Psoas muscle (tissue), 8 donors: Measurements from ENCODE around the gene DGCR2. TPM values are rescaled to one million over a fixed set of nuclear protein-coding genes. Genes with fewer than 3 reads are reported as not detected.

Experiments used
- ATAC-seq, 4 donors: fragments of 200-7000 bp; cut with Tn5 transposase; one replicate each; pipeline ENCODE4 v1.9.1; 2020; ENCODE audit warnings: moderate library complexity in 3 of 4, mild to moderate bottlenecking in 2 of 4
- DNase-seq, 2 donors: peaks; one replicate each; pipeline ENCODE4 v3.0.0-alpha.2; 2020
- H3K27ac ChIP-seq: fragments of 200-600 bp; one replicate; pipeline ENCODE4 v1.8.0; 2022
- H3K27me3 ChIP-seq, 3 donors: fragments of 200-600 bp in 1 of 3; one replicate each; pipeline versions ENCODE4 v1.6.1 to v1.8.0; 2013 to 2022; ENCODE audit warnings: low read length in 2 of 3, mild to moderate bottlenecking in 2 of 3, moderate library complexity in 1 of 3; ENCODE audit not compliant: insufficient read depth in 3 of 3
- H3K36me3 ChIP-seq, 2 donors: fragments of 200-600 bp in 1 of 2; one replicate each; pipeline versions ENCODE4 v1.6.1 to v1.8.0; 2013 to 2022; ENCODE audit warnings: low read depth in 1 of 2, mild to moderate bottlenecking in 1 of 2, moderate library complexity in 1 of 2; ENCODE audit not compliant: insufficient read depth in 1 of 2
- H3K4me1 ChIP-seq: fragments of 200-600 bp; one replicate; pipeline ENCODE4 v1.8.0; 2022
- H3K4me3 ChIP-seq: fragments of 200-600 bp; one replicate; pipeline ENCODE4 v1.8.0; 2022; ENCODE audit warnings: mild to moderate bottlenecking
- H3K9me3 ChIP-seq: fragments of 200-600 bp; one replicate; pipeline ENCODE4 v1.8.0; 2022
- WGBS, 3 donors: extraction: QIAGEN DNeasy Blood & Tissue Kit; methylation state at CpG; one replicate each; pipeline versions ENCODE4 v1.1.6 to v1.1.7; 2013; 5-methylcytosine and 5-hydroxymethylcytosine counted together
- intact Hi-C, 2 donors: fragments of 100-400 bp; cut with DNase I; formaldehyde crosslinking; loops; one replicate each; pipeline versions ENCODE4 v1.11.0 to v1.14.2; 2022
- polyA plus RNA-seq, 3 donors: library from polyadenylated mRNA; stranded (reverse); fragments of 200-250 nt; gene quantifications; one replicate each; pipeline ENCODE4 v1.2.3, GENCODE V29; 2013
- total RNA-seq, 4 donors: library from RNA; stranded (reverse); fragmentation: NEBNext Ultra II Directional in 2 of 4; extraction: Animal tissue kit (Norgen Biotek cat#: 25700) in 2 of 4; gene quantifications; one replicate each; pipeline versions ENCODE4 v1.2.1 to v1.2.4, GENCODE V29; 2021 to 2023
- TF ChIP-seq, protein P1 (sequence below): fragments of 200-600 bp; IDR thresholded peaks from one replicate; pipeline ENCODE4 v1.8.0; 2022; ENCODE audit warnings: antibody characterized with exemption
- donor health status: healthy with polysubstance abuse.
- donor health status: DM: no; HTN: no; CAD: no; lungs with moderate emphysema.
- donor health status: Bipolar disorder and iron deficiency.
- donor health status: healthy.
- donor health status: DM: yes; HTN: yes; CAD: no.
- donor health status: DM: no; HTN: no; CAD: no.
- donor health status: DM: no; HTN: no; CAD: no.
- donor health status: DM: yes; HTN: yes; CAD: no.

The DGCR2 gene
- total and polyA plus RNA-seq, 7 donors: 13.1 to 27.6 (median 24.5) TPM

DNA sequence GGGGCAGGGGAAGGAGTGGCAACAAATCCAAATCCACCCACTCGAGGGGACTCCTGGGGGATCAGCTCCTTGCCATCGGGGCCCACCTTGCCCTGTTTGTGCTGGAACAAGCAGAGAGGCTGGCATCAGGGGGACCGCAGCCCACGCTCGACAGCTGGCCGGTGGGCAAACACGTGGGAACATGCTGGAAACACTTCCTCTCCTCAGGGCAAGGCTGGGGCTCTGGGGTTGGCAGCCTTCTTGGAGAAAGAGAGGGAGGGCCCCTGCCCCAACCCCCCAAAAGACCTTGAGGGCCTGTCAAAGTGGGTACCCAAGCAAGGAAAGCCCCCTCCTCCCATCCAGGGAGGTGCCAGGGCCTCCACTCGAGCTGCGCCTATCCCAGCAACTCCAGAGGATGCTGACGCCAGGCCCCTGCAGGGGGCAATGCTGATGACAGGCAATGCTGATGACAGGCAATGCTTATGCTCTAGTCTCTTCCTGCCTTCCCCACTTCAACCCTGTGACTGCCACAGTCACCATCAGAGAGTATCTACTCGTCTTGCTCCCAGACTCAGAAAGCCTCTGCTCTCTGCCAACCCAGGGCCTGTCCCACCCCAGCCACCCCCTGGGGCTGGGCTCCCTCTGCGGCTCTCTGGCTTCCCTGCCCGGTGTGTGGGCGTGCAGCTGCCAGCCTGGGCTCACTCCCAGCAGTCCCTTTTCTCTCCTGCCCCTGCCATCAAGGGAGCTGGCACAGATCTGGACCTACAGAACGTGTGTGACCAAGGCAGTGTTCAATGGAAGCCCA, 16.2 kb upstream of the DGCR2 start:
- peak in 1 of 4 donors; percentile 18 for ATAC-seq
- H3K27ac ChIP-seq: no peak overlapping the region
- intact Hi-C loops: no loop called here
- H3K4me3 ChIP-seq: no peak overlapping the region
- TF ChIP-seq, protein P1, sequence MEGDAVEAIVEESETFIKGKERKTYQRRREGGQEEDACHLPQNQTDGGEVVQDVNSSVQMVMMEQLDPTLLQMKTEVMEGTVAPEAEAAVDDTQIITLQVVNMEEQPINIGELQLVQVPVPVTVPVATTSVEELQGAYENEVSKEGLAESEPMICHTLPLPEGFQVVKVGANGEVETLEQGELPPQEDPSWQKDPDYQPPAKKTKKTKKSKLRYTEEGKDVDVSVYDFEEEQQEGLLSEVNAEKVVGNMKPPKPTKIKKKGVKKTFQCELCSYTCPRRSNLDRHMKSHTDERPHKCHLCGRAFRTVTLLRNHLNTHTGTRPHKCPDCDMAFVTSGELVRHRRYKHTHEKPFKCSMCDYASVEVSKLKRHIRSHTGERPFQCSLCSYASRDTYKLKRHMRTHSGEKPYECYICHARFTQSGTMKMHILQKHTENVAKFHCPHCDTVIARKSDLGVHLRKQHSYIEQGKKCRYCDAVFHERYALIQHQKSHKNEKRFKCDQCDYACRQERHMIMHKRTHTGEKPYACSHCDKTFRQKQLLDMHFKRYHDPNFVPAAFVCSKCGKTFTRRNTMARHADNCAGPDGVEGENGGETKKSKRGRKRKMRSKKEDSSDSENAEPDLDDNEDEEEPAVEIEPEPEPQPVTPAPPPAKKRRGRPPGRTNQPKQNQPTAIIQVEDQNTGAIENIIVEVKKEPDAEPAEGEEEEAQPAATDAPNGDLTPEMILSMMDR: no peak
- 64 to 75% (median 72%) methylated on average over 15 of the region's 15 CpGs for WGBS, 3 donors
- H3K36me3 ChIP-seq: peaks cover 9 to 94% of the 10 kb centered on the region in 2 donors
- peaks cover 4% of the 10 kb centered on the region for H3K4me1 ChIP-seq
- DNase-seq: no peak
- no peaks in the 10 kb centered on the region for H3K27me3 ChIP-seq
- no peaks in the 10 kb centered on the region for H3K9me3 ChIP-seq

DNA sequence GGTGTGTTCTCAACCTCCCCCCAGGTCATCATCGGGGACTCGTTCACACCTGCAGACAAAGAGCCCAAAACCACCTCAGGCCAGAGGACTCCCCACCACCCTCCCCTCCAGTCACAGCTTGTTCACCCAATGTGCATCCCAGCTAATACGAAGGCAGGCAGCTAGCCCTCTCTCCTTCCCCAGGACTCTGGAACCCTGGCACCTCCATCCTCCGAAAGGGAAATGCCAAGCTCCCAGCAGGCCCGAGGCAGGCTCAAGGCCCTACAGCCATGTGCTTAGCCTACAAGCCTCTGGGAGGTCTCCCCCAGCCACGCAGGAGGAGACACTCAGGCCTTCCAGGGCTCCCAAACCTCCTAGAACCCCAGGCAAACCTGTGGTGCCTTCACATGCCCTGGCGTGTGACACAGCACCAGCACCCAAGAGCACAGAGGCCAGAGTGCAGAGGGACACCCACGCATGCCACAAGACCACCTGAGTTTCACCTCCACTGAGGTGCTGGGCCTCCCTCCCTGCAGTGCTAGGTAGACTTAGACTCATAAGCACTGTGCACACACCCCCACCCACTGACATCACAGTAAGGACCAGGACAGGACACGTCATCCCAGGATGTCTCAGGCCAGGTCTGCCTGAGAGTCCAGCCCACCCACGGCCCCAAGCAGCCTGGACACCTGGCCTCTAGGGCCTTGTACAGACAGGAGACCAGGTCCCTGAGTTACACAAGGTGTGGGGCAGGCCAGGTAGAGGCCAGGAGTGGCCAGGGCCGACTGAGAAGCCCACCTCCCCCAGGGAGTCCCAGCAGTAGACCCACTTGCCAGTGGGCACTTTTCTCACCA, 15.4 kb upstream of the DGCR2 start:
- Histone ChIP-seq H3K4me3 (no peak overlapping the region), H3K9me3 (no peaks in the 10 kb centered on the region), H3K27me3 (no peaks in the 10 kb centered on the region), H3K4me1 (no peaks in the 10 kb centered on the region), H3K36me3 (peaks cover 9 to 99% of the 10 kb centered on the region in 2 donors), H3K27ac (no peak overlapping the region)
- intact Hi-C loops: no loop called here
- no peak for ATAC-seq
- WGBS, 3 donors: 89 to 93% (median 92%) methylated on average over 11 of the region's 11 CpGs
- TF ChIP-seq, protein P1: no peak
- DNase-seq: no peak

DNA sequence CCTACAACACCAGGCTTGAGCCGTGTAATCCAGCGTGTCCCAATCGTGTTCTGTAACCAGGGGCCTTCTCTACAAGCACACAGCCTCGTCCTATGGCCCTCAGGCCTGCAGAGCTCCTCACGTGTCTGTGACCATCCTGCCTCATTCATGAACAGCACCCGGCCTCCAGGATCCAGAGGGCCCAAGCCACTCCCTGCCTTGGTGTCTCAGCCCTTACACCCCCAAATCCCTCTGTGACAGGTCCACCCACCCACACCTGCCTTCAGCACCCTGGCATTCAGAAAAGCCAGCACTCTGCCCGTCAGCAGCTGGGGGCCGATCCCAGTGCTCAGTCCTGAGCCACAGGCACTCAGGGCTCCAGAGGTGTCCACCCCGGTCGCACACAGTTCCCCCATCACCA, 14.7 kb upstream of the DGCR2 start:
- Histone ChIP-seq H3K27ac (no peak overlapping the region), H3K27me3 (no peaks in the 10 kb centered on the region), H3K9me3 (no peaks in the 10 kb centered on the region), H3K36me3 (peaks cover 9 to 98% of the 10 kb centered on the region in 2 donors), H3K4me3 (no peak overlapping the region), H3K4me1 (no peaks in the 10 kb centered on the region)
- ATAC-seq: no peak
- TF ChIP-seq, protein P1: no peak
- WGBS, 3 donors: 89 to 94% (median 92%) methylated on average over 10 of the region's 10 CpGs
- intact Hi-C loops: no loop called here
- DNase-seq: no peak

DNA sequence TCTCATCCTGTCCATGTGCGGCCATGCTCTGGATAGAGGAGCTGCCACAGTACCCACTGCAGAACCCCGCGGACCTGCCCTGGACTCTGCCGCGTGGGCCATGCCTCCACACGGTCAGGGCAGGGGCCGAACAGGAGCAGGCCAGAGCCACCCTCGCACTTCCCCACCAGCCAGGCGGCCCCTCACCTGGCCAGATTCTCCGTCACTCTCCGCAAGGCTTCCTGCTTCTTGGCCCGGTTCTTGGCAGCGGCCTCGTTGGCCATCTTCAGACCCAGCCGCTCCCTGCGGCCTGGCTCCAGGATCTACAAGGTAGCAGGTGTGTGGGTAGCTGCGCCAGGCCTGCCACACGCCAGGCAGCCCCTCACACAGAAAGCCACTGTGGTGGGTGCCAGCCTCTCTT, 12.7 kb upstream of the DGCR2 start:
- Histone ChIP-seq H3K9me3 (no peaks in the 10 kb centered on the region), H3K27ac (no peak overlapping the region), H3K4me1 (no peaks in the 10 kb centered on the region), H3K27me3 (no peaks in the 10 kb centered on the region), H3K36me3 (peaks cover 9 to 85% of the 10 kb centered on the region in 2 donors), H3K4me3 (no peak overlapping the region)
- intact Hi-C loops: no loop called here
- WGBS, 3 donors: 89 to 94% (median 89%) methylated on average over 18 of the region's 18 CpGs
- DNase-seq: no peak
- TF ChIP-seq, protein P1: no peak
- no peak for ATAC-seq
